GM18502 (cell line): ENCODE results near the gene ST6GALNAC5.
"Not testable (repeated sequence)": the region's sequence is repeated elsewhere in the genome, so short reads cannot be mapped to it uniquely, and the experiment has no call there.

Experiments
- ATAC-seq: cut with Tn5 transposase; IDR thresholded peaks from one replicate; pipeline ENCODE4 v1.9.1; 2021; ENCODE audit warnings: mild to moderate bottlenecking; ENCODE audit not compliant: unreplicated experiment, poor library complexity

Gene ST6GALNAC5

GRCh38 chr1:76865696-76866286 is 1.5 kb upstream of the ST6GALNAC5 start:
- ATAC-seq = no peak

DNA sequence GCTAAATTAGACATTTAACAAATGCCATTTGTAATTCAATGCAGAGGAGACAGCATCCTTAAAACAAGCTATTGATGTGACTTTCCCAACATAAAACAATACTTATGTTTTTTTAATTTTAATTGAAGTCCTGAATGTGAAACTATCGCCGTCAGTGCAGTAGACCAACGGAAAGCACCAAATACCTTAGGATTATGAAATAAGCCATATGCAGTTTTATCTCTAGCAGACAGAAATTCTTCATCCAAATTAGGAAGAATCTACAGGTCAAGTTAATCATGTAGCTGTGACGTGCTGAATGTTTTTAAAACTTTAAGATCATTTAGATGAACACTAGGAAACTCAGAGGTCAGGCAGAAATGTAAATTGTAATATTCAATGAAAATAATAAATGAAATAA is 714 bp upstream of the ST6GALNAC5 start:
- no peak for ATAC-seq

GRCh38 chr1:76868154-76868882 is 1.0 kb downstream of the ST6GALNAC5 start:
- peak; percentile 61 for ATAC-seq

GRCh38 chr1:76868916-76869315 is 1.6 kb downstream of the ST6GALNAC5 start:
- no peak for ATAC-seq

GRCh38 chr1:76870037-76870436 is 2.8 kb downstream of the ST6GALNAC5 start:
- ATAC-seq = no peak

GRCh38 chr1:76871355-76871974 is 4.2 kb downstream of the ST6GALNAC5 start:
- ATAC-seq = peak; percentile 94

DNA sequence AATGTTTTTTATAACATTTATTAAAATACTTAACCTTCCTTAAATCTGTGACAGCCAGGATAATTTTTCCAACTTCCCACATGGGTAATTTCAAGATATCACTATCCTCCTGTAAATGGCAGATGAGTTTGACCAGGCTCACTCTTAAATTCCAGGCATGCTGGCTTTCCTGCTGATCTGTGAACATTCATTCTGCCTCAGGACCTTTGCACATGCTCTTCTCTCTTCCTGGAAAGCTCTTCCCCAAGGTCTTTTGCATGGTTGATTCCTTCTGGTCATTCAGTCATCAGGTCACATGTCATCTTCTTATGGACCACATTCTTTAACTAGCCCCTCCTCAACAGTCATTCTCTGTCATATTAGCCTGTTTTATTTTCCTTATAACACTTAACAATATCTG is 5.7 kb downstream of the ST6GALNAC5 start:
- no peak for ATAC-seq

- ATAC-seq = no peak
Measured at GRCh38 chr1:76876655-76877395, 9.5 kb downstream of the ST6GALNAC5 start.

DNA sequence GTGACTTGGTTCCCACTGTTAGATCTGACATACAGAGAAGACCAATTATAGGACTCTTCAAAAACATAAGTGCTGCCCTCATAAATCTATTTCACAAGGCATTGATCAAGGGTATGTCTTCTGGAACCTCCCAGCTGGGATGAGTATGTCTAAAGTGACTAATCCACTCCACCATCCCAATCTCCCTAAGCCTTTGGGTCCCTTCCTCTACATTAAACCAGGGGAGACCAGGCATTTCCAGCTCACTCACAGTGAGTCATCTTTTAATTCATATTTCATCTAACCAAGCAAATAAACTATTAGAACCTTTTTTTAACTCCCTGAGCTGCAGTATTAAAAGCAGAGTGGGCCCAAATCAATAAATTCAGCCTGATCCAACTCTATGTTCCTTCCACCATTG is 11.7 kb downstream of the ST6GALNAC5 start:
- ATAC-seq = not testable (repeated sequence)

DNA sequence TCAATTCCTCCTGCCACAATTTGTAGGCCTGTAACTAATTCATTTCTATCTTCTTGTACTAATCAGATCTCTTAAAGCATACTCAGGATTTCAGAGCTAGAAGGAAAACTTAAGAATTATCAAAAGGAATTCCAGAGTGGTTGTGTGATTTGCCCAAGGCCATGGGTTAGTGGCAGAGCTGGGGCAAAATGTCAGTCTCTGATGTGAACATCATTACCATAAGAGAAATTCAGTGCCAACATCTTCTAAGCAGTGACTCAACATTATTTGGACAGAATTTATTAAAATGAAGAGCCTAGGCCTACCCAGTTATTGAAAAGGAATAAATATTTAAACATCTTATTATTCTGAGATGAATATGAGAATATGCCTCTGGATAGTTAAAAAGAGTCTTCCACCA is 14.5 kb downstream of the ST6GALNAC5 start:
- ATAC-seq = no peak

GRCh38 chr1:76891931-76892622 is 24.8 kb downstream of the ST6GALNAC5 start:
- no peak for ATAC-seq

DNA sequence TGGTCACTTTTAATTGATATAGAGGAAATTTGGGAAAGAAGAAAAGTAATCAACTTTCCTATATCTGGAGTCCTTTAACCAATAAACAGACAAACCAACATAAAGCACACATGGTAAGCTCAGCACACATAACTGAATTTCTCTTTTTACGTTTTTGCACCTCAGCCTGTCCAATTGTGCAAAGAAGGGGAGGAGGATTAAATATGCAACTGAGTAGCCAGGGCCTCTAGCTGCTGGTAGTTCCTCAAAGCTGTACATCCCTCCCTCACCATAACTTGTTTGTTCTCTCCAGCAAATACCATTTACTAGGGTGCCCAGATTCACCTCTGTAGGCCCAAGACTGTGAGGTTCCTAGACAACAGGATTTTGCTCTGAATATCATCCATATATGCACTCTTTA is 25.4 kb downstream of the ST6GALNAC5 start:
- no peak for ATAC-seq

DNA sequence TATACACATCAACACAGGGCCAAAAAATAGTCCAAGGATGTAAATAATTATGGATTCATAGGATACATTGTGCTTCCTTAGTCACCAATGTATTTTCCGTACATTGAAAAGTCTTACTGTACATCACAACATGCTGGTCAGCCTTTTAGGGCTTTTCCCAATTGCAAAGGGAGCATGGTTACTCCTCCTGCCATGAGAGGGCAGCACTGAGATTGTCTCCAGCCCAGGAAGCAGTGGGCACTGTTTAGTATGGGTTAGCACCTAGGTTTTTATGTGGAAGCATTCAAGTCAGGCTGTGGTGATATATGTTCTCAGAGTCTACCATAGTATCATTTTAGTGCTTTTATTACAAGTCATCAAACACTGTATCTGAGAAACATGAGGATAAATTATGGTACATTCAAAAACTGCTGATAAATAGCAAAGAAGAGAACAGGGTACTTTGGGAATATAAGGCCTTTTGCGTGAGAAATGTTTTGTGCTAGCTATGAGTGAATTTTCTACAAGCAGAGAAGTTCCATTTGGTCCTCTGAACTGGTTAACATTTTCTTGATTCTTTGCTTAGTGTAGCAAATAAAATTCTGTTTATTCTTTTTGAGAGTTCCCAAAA is 34.0 kb downstream of the ST6GALNAC5 start:
- ATAC-seq = peak; percentile 99

GRCh38 chr1:76905876-76906595 is 38.8 kb downstream of the ST6GALNAC5 start:
- ATAC-seq = no peak

DNA sequence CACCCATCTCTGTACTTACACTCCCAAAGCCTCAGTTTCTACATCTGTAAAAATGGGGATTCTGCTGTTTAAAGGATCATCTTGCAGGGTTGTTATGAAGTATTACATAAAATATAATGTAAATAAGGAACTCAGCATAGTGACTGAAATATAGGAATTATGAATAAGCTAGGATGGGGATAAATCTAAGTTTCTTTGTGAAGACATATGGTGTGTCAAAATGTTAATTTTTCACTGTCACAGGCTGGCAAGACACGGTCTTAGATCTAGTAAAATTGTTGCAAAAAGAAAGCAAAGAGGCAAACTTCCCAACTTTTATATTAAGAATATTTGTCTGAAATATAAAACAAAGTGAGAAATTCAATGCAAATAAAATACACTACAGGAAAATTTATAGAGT is 42.0 kb downstream of the ST6GALNAC5 start:
- ATAC-seq = no peak

GRCh38 chr1:76919085-76919484 is 51.8 kb downstream of the ST6GALNAC5 start:
- no peak for ATAC-seq

- no peak for ATAC-seq
Measured at GRCh38 chr1:76921590-76921989, 54.3 kb downstream of the ST6GALNAC5 start.

GRCh38 chr1:76925825-76926224 is 58.5 kb downstream of the ST6GALNAC5 start:
- ATAC-seq = no peak

DNA sequence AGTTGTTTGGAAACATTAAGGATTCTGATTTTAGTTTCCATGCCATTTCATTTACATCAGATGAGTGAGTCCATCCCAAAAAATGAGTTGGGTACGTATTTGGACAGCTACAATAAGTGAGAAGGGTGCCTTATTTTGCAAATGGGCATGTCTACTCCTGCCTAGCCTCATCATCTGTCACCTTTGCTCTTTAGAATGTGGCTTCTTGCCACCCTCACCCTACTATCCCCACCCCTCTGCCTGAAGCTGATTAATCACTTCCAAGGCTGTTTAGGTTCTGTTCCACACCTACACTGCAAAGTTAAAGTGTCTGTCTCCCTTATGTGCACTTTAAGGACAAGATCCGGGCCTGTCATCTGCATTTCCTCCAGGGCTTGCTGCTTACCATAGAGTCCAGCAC is 61.2 kb downstream of the ST6GALNAC5 start:
- ATAC-seq = no peak
